Liver (tissue), 3 donors: ENCODE data around the gene RFC4.

Experiments
- EGR1 ChIP-seq, 2 donors: IDR thresholded peaks; 2 replicates each; pipeline ENCODE4 v1.6.1; 2016 to 2018; ENCODE audit warnings: antibody characterized with exemption in 2 of 2, low read depth in 2 of 2
- FOXA1 ChIP-seq: IDR thresholded peaks from 2 replicates; pipeline ENCODE4 v1.6.1; 2016; ENCODE audit warnings: antibody characterized with exemption
- JUND ChIP-seq, 2 donors: IDR thresholded peaks; 2 replicates each; pipeline ENCODE4 v1.6.1; 2016; ENCODE audit warnings: antibody characterized with exemption in 2 of 2
- RAD21 ChIP-seq, 2 donors: IDR thresholded peaks; 2 replicates each; pipeline ENCODE4 v1.6.1; 2016; ENCODE audit warnings: antibody characterized with exemption in 2 of 2, mild to moderate bottlenecking in 2 of 2
- RXRA ChIP-seq, 2 donors: IDR thresholded peaks; 2 replicates each; pipeline ENCODE4 v1.6.1; 2017 to 2018; ENCODE audit warnings: antibody characterized with exemption in 2 of 2, mild to moderate bottlenecking in 1 of 2
- SP1 ChIP-seq: IDR thresholded peaks from 2 replicates; pipeline ENCODE4 v1.6.1; 2018; ENCODE audit warnings: antibody characterized with exemption, mild to moderate bottlenecking
- TAF1 ChIP-seq: conservative IDR thresholded peaks from 2 replicates; pipeline ENCODE4 v1.6.1; 2016; ENCODE audit warnings: antibody characterized with exemption, mild to moderate bottlenecking
- YY1 ChIP-seq: IDR thresholded peaks from 2 replicates; pipeline ENCODE4 v1.6.1; 2016; ENCODE audit warnings: antibody characterized with exemption, mild to moderate bottlenecking
- TF ChIP-seq, protein P1 (sequence below): fragments of 150-350 bp; IDR thresholded peaks from 2 replicates; pipeline ENCODE4 v1.5.1; 2017; ENCODE audit warnings: improper control_type of control experiment, low read depth, low read length; ENCODE audit not compliant: missing input control
- TF ChIP-seq, protein P2 (sequence below): IDR thresholded peaks from 2 replicates; pipeline ENCODE4 v1.6.1; 2016; ENCODE audit warnings: antibody characterized with exemption
- TF ChIP-seq, protein P3 (sequence below): IDR thresholded peaks from 2 replicates; pipeline ENCODE4 v1.6.1; 2016; ENCODE audit warnings: antibody characterized with exemption, mild to moderate bottlenecking
- TF ChIP-seq, protein P4 (sequence below): IDR thresholded peaks from 2 replicates; pipeline ENCODE4 v1.6.1; 2016; ENCODE audit warnings: antibody characterized with exemption
- donor health status: healthy.
- donor health status: healthy.

DNA sequence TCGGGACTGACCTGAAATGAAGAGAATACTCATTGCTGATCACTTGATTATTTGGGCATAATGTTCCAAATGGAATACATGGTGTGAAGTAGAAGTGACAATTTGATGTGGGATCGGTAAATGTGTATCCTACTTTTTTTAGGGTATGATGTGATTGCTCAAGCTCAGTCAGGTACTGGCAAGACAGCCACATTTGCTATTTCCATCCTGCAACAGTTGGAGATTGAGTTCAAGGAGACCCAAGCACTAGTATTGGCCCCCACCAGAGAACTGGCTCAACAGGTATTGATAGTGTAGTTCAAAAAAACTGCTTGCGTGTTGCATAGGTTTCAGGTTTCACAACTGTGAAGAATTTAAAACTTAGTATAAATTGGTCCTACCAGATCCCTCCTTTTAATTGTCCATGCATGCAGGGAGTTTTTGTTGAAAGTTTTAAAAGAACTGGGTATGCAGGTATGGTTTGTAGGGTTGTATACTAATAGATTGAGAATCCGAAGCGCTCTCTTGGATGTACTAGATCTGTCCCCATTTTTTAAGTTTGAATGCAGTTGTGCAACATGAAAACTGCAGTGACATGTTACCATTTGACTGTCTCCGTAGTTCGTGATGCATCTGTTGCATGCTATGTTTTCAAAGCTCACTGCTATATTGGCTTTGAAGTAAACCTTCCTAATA lies 21.3 kb downstream of the RFC4 start:
- TF ChIP-seq, protein P1, sequence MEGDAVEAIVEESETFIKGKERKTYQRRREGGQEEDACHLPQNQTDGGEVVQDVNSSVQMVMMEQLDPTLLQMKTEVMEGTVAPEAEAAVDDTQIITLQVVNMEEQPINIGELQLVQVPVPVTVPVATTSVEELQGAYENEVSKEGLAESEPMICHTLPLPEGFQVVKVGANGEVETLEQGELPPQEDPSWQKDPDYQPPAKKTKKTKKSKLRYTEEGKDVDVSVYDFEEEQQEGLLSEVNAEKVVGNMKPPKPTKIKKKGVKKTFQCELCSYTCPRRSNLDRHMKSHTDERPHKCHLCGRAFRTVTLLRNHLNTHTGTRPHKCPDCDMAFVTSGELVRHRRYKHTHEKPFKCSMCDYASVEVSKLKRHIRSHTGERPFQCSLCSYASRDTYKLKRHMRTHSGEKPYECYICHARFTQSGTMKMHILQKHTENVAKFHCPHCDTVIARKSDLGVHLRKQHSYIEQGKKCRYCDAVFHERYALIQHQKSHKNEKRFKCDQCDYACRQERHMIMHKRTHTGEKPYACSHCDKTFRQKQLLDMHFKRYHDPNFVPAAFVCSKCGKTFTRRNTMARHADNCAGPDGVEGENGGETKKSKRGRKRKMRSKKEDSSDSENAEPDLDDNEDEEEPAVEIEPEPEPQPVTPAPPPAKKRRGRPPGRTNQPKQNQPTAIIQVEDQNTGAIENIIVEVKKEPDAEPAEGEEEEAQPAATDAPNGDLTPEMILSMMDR = no peak
- TF ChIP-seq YY1 (no peak), TAF1 (no peak), RAD21 (IDR thresholded peaks at IDR 0.05) (no peak), RXRA (IDR thresholded peaks at IDR 0.05) (no peak), FOXA1 (no peak), JUND (IDR thresholded peaks at IDR 0.05) (no peak), EGR1 (IDR thresholded peaks at IDR 0.05; ENCODE audit: low read depth in 2 of 2) (no peak), SP1 (no peak)
- TF ChIP-seq, protein P2, sequence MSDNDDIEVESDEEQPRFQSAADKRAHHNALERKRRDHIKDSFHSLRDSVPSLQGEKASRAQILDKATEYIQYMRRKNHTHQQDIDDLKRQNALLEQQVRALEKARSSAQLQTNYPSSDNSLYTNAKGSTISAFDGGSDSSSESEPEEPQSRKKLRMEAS = no peak
- TF ChIP-seq, protein P3, sequence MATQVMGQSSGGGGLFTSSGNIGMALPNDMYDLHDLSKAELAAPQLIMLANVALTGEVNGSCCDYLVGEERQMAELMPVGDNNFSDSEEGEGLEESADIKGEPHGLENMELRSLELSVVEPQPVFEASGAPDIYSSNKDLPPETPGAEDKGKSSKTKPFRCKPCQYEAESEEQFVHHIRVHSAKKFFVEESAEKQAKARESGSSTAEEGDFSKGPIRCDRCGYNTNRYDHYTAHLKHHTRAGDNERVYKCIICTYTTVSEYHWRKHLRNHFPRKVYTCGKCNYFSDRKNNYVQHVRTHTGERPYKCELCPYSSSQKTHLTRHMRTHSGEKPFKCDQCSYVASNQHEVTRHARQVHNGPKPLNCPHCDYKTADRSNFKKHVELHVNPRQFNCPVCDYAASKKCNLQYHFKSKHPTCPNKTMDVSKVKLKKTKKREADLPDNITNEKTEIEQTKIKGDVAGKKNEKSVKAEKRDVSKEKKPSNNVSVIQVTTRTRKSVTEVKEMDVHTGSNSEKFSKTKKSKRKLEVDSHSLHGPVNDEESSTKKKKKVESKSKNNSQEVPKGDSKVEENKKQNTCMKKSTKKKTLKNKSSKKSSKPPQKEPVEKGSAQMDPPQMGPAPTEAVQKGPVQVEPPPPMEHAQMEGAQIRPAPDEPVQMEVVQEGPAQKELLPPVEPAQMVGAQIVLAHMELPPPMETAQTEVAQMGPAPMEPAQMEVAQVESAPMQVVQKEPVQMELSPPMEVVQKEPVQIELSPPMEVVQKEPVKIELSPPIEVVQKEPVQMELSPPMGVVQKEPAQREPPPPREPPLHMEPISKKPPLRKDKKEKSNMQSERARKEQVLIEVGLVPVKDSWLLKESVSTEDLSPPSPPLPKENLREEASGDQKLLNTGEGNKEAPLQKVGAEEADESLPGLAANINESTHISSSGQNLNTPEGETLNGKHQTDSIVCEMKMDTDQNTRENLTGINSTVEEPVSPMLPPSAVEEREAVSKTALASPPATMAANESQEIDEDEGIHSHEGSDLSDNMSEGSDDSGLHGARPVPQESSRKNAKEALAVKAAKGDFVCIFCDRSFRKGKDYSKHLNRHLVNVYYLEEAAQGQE = no peak
- TF ChIP-seq, protein P4, sequence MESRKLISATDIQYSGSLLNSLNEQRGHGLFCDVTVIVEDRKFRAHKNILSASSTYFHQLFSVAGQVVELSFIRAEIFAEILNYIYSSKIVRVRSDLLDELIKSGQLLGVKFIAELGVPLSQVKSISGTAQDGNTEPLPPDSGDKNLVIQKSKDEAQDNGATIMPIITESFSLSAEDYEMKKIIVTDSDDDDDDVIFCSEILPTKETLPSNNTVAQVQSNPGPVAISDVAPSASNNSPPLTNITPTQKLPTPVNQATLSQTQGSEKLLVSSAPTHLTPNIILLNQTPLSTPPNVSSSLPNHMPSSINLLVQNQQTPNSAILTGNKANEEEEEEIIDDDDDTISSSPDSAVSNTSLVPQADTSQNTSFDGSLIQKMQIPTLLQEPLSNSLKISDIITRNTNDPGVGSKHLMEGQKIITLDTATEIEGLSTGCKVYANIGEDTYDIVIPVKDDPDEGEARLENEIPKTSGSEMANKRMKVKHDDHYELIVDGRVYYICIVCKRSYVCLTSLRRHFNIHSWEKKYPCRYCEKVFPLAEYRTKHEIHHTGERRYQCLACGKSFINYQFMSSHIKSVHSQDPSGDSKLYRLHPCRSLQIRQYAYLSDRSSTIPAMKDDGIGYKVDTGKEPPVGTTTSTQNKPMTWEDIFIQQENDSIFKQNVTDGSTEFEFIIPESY = no peak
